Vagina (tissue), 2 donors: Measurements from ENCODE around the gene PIK3R3.

Source experiments
- CTCF ChIP-seq, 3 experiments: fragments of 450-650 bp in 2 of 3; fragments of 200-600 bp in 1 of 3; sonication (generic) in 1 of 3; IDR thresholded peaks; one replicate each; pipeline ENCODE4 v1.5.1; 2017 to 2019; ENCODE audit warnings: antibody characterized with exemption in 3 of 3, mild to moderate bottlenecking in 2 of 3, moderate library complexity in 2 of 3
- POLR2AphosphoS5 ChIP-seq, 2 donors: sonication (generic); formaldehyde crosslinking; IDR thresholded peaks; one replicate each; pipeline ENCODE4 v1.9.0; 2017; ENCODE audit warnings: antibody characterized with exemption in 2 of 2, mild to moderate bottlenecking in 2 of 2, low read depth in 1 of 2; ENCODE audit not compliant: insufficient read depth in 1 of 2

GRCh38 chr1:46067652-46068051, 64.8 kb downstream of the PIK3R3 start:
- no peak for TF ChIP-seq POLR2AphosphoS5 (IDR thresholded peaks at IDR 0.05; ENCODE audit: insufficient read depth in 1 of 2, low read depth in 1 of 2)
- no peak for TF ChIP-seq CTCF (IDR thresholded peaks at IDR 0.05)
